GM18526 (cell line): ENCODE measurements around the gene SPACDR.

Experiments used
- POLR2A ChIP-seq: IDR thresholded peaks from 3 replicates; pipeline ENCODE4 v1.6.1; 2011; ENCODE audit not compliant: insufficient read length; ENCODE audit errors: extremely low read depth

Gene SPACDR

GRCh38 chr7:100476101-100476780 lies 12.2 kb upstream of the SPACDR start:
- TF ChIP-seq POLR2A: no peak

- no peak for TF ChIP-seq POLR2A
Measured at GRCh38 chr7:100475549-100475948, 11.5 kb upstream of the SPACDR start.

- no peak for TF ChIP-seq POLR2A
Measured at GRCh38 chr7:100472854-100473499, 8.9 kb upstream of the SPACDR start.

DNA sequence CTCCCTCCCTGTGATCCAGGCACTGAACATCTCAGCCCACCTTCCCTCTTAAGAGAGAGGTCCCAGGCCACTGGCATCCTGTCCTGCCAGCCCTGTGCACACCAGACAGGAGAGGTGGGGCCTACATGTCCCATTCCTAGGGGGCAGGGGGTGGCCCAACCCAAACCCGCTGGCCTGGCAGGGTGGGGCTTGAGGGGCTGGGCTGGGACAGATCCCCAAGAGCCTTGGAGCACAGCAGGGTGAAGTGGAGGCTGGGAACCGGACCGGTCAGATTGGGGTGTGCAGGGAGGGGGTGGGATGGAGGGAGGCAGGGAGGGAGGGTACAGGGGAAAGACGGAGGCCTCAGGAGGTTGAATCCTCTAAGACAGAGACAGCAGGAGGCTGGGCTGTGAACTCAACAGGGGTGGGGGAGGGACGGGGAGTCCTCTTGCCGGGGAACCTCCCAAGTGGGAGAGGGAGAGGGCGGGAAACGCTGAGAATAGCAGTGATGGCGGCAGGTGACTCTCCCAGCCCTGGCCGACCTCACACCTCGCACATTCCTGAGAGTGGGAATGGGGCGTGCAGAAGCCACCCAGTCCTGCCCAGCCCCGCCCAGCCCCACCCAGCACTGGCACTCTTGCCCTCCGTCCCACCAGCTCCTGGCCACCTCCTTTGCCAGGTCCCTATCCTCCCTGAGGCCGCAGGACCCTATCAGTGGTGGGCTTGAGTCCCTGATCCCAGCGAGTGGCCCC lies 8.2 kb upstream of the SPACDR start:
- TF ChIP-seq POLR2A: no peak

DNA sequence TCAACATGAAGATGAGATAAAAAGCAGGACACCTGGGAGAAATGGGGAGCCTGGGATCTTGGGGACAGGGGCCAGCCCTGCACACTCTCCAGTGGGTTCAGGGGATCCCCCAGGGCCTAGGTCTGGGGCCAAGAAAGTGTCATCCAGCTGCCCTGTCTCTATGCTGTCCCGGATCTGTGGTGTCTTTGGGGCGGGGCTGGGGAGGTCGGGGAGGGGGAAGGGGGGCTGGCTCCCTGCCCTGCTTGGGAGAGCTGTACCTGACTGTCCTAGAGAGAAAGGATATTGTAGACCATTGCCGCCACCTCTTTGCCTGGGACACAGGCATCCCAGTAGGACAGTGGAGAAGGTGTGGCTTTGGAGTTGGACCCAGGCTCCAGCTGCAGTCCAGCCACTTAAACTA lies 7.0 kb upstream of the SPACDR start:
- TF ChIP-seq POLR2A: no peak

- no peak for TF ChIP-seq POLR2A
Measured at GRCh38 chr7:100469227-100470044, 5.4 kb upstream of the SPACDR start.

- no peak for TF ChIP-seq POLR2A
Measured at GRCh38 chr7:100467638-100468373, 3.7 kb upstream of the SPACDR start.

DNA sequence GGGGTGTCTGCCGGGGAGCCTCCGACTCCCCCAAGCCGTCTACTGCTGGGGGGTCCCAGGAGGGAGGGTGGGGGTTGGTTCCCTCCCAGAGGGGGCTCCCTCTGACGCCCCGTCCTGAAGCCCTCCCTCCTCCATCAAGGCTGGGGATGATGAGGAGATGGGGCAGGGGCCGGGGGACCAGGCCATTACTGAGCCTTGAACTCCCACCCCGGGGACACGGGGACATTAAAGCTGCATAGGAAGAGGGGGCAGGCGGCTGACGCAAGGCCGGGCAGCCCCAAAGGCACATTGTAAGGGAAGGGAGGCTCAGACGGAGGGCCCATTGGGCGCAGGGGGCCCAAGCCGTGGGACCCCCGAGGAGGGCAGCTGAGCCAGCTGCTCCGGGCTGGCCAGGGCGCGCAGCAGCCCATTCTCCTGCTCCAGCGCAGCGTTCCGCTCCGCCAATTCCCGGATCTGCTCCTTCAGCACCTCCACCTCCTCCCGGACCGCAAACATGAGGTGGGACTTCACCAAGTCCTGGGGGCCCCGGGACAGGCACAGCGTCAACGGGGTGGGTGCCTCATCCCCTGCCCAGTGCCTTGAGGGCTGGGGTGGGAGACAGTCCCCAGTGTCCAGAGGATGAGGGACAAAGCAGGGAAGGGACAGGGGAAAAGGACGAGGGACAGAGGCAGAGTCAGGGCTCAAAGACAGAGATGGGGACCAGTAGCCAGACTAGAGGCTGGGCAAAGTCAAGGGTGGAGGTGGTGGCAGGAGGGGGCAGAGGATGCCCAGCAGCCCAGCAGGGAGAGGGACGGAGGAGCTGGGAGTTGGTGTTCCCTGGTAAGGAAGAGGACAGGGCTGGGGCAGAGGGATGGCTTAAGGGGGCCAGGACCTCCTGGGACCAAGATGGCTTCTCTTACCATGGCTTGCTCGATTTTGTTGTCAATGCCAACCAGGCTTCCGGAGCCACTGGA lies 2.9 kb upstream of the SPACDR start:
- TF ChIP-seq POLR2A: no peak

DNA sequence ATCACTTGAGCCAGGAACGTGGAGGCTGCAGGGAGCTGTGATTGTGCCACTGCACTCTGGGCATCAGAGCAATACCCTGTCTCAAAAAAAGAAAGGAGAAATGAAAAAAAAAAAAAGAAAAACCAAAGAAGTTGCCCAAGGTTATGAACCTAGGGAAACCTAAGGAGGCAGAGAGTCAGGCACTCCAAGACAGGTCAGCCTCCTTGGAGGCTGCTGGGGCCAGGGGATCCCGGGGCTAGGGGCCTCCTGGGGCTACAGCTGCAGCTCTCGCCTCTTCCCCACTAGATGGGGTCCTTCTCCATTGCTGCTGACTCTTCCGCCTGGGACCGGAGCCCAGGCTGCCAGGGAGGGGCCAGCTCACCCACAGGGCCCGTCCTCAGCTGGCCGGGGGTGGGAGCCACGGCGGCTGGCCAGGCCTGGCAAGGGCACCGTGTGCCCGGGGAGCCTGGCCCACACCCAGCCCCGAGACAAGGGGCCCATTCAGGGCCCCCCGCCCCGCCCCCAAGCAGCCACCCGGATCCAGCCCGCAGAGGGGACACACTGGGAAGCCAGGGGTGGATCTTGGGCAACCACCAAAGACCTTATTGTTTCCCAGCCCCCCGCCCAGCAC lies 1.7 kb upstream of the SPACDR start:
- TF ChIP-seq POLR2A: no peak

GRCh38 chr7:100465299-100465698 lies 1.2 kb upstream of the SPACDR start:
- TF ChIP-seq POLR2A: no peak

- TF ChIP-seq POLR2A: no peak
Measured at GRCh38 chr7:100464791-100465190, 731 bp upstream of the SPACDR start.

GRCh38 chr7:100457033-100457432 lies 7.0 kb downstream of the SPACDR start:
- no peak for TF ChIP-seq POLR2A

DNA sequence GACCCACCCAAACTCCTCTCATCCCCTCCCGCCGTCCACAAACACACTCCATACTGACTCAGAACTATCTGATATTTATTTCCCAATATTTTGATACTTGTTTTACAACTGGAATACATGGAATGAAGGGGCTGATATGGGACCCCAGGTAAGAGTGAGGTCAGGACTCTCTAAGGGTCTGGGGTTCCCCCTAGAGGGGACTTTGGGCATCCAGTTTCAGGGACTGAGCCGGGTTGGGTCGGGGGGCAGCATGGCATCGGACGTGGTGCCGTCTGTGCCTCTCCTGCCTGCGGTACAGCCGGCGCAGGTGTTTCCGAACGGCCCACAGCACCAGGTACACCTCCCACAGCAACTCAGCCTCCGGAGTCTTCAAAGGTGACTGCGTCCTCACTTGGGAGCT lies 7.5 kb downstream of the SPACDR start:
- no peak for TF ChIP-seq POLR2A
